Glomerular visceral epithelial cell (primary cell): Measurements from ENCODE around the gene CREB1.
A peak's percentile ranks its signal among the peaks of the same experiment; 100 is the strongest.
"Not testable (repeated sequence)": the region's sequence is repeated elsewhere in the genome, so short reads cannot be mapped to it uniquely, and the experiment has no call there.

Source experiments
- DNase-seq: peaks from one replicate; pipeline ENCODE4 v3.0.0-alpha.2; 2016; ENCODE audit errors: extremely low spot score

The CREB1 gene

DNA sequence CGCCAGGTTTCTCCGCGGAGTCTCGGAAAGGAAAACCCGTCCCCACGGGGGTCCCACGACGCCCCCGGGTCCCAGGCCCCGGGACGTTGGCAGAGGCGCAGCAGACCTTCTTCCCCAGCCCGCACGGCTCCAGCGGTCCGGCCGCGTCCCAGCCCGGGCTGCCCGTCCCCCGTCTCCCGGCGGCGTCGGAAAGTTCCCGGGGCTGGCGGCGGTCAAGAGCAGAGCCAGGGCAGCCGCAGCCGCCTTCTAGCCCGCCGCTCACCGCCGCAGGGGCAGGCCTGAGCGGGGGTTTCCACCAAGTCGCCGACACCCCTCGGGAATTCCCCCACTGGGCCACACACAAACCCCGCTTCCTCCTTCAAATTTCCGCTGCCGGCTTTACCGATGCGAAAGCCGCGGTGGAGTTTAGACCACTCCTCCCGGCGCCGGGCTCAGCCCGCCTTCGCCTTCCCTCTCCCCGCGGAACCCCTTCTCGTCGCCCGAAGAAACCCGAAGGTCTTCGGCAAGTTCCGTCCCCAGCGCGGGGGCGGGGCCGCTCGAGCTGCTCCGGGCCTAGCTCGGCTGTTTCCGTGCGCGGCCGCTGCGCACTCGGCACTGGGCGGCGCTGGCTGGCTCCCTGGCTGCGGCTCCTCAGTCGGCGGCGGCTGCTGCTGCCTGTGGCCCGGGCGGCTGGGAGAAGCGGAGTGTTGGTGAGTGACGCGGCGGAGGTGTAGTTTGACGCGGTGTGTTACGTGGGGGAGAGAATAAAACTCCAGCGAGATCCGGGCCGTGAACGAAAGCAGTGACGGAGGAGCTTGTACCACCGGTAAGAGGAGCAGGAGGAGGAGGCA, at the start of gene CREB1:
CREB1 (plus strand) TSS at position 633 of the 830 bp plus-strand sequence. CDS start 25,674 bp downstream, outside the sequence.
- peak; percentile 100 for DNase-seq

- no peak for DNase-seq
These were observed 49.2 kb upstream of the CREB1 start for GRCh38 chr2:207480521-207481040.

DNA sequence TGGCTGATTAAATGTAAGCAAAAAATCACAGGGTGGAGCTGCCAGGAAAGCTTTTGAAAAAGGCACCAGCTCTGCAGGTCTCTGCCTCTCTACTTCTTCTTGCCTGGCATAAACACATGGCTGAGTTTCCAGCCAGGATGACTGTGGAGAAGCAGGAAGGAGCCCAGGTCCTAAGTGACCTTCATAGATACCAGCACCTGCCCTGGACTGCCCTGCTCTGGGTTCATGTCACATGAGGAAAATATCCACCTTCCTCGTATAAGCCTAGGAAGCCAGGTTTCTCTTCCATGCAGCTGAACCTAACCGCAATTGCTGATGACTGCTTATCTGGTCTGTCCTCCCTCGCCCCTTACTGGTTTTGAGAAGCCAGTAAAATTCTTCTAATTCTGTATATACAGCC, 47.8 kb upstream of the CREB1 start:
- DNase-seq = no peak

DNA sequence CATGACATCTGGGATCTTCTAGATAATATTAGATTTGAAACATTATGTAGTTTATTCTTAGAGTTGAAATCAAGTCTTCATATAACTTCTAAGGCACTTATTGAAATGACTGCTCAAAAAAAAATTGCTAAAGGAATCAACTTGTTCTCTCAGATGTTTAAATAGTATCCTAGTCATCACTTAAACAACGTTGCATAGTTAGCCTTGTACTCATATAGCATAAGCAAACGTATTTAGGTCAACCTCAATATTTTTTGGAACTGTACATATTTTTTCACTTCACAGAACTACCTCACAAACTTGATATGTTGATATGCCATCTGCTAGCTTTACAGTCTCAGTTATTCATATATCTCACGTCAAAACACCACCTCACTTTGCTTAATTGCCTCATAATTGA, 47.1 kb upstream of the CREB1 start:
- no peak for DNase-seq

GRCh38 chr2:207483066-207483465, 46.7 kb upstream of the CREB1 start:
- no peak for DNase-seq

GRCh38 chr2:207483477-207483876, 46.3 kb upstream of the CREB1 start:
- no peak for DNase-seq

DNA sequence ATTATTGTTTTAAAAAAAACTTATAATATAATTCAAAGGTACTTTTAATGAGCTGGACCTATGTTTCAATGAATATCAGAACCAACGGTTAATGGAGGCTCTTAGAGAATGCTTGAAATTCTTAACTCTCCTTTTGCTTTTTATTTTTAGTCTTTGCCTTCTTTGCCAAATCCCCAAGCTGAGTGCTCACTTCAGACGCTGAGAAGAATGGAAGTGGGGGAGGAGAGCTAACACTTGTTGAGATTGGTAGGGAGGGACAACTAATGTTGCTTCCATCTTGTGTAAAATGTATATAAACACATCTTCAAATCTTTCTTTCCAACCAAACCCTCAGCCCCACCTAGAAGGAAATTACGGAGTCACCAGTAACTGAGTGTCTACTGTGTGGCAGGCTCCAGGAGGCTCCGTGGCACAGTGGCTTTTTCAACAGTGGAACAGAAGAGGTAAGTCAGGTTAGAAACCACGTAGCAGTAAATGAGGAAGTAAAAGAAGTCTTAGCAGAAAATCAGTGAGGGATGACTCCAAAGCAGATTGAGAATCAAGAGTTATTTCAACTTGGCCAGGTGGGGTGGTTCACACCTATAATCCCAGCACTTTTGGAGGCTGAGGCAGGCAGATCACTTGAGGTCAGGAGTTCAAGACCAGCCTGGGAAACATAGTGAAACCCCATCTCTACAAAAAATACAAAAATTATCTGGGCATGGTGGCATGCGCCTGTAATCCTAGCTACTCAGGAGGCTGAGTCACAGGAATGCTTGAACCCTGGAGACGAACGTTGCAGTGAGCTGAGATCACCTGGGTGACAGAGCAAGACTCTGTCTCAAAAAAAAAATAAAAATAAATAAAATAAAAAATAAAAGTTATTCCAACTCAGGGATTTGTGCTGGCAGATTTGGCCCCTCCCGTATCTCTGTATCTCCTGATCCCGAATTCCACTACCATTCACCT, 45.0 kb upstream of the CREB1 start:
- DNase-seq = no peak

- DNase-seq = peak; percentile 79
These were observed 42.0 kb upstream of the CREB1 start for GRCh38 chr2:207487650-207488311.

GRCh38 chr2:207489251-207489650, 40.5 kb upstream of the CREB1 start:
- no peak for DNase-seq

GRCh38 chr2:207490441-207490840, 39.3 kb upstream of the CREB1 start:
- no peak for DNase-seq

GRCh38 chr2:207491086-207491485, 38.7 kb upstream of the CREB1 start:
- no peak for DNase-seq

GRCh38 chr2:207491956-207492355, 37.8 kb upstream of the CREB1 start:
- no peak for DNase-seq

GRCh38 chr2:207492461-207492860, 37.3 kb upstream of the CREB1 start:
- DNase-seq = no peak

DNA sequence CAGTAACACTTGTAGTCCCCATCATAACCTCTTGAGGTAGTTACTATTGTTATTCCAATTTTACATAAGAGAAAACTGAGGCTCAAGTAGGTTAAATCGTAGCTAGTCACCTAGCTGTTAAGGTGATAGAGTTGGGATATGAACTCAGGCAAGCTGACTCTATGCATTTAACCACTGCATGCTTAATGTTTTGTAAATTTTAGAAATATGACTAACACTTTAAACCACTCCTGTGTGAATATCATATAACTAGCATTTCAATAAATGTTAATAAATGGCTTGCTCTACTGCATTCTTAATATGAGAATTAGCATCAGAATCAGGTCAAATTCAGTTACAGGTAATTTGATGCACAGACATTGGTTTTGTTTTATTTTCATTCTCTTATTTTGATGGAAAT, 35.6 kb upstream of the CREB1 start:
- DNase-seq = no peak

DNA sequence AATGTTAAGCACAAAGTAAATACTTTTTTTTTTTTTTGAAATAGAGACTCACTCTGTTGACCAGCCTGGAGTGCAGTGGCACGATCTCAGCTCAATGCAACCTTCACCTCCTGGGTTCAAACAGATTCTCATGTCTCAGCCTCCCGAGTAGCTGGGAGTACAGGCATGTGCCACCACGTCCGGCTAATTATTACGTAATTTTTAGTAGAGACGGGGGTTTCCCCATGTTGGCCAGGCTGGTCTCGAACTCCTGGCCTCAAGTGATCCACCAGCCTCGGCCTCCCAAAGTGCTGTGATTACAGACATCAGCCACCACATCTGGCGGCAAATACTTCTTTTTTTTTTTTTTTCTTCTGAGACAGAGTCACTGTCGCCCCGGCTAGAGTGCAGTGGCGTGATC, 32.8 kb upstream of the CREB1 start:
- DNase-seq = not testable (repeated sequence)

DNA sequence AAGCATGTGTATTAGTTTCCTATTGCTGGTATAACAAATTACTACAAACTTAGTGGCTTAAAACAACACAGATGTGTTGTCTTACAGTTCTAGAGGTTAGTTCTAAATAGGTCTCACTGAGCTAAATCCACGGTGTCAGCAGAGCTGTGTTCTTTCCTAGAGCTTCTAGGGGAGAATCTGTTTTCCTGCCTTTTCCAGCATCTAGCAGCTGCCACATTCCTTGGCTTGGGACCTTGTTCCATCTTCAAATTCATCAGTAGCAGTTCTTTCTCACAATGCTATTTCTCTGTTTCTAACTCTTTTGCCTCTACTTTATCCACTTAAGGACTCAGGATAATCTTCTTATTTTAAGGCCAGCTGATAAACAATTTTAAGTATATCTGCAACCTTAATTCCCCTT, 32.2 kb upstream of the CREB1 start:
- DNase-seq = no peak

DNA sequence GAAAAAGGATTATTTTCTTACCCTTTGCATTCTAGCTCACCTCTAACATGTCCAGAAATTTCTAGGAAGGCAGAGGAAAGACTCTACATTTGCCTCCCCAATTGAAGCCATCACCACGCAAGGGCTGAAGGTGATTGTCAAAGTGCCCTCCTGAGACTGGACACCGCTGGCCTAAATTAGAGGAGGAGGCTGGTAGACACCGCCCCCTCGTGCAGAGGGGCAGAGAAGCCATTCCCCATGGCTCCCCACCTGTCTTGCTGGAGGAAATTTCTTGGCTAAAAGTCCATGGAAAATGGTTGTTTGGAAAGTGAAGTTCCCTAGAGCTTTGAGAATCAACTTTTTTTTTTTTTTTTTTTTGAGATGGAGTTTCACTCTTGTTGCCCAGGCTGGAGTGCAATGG, 31.3 kb upstream of the CREB1 start:
- DNase-seq = no peak

DNA sequence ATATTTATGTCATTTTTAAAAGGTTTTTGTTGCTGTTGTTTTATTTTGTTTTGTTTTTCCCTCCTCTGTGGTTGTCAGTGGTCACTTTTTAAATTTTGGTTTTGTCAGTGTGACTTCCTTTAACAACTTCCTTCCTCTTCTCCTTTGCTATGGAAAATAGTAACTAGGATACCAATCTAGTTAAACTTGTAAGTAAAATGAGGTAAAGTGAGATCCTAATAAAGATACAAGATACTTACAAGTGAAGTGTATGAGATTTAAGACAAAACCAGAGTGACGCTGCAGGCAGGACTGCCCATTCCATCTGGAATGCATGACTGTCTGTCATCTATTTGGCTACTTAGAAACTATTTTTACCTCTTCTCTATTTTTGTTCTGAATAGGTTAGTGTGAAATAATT, 30.6 kb upstream of the CREB1 start:
- DNase-seq = no peak

- DNase-seq = no peak
These were observed 27.8 kb upstream of the CREB1 start for GRCh38 chr2:207501802-207502576.

GRCh38 chr2:207502577-207503198, 27.1 kb upstream of the CREB1 start:
- DNase-seq = no peak

- peak; percentile 27 for DNase-seq
These were observed 26.5 kb upstream of the CREB1 start for GRCh38 chr2:207503234-207503633.
